CD4-positive, alpha-beta T cell treated with Interleukin-1 beta for 1 hour (primary cell): ENCODE data around the gene MRPS2.
"Not testable (repeated sequence)": the region's sequence is repeated elsewhere in the genome, so short reads cannot be mapped to it uniquely, and the experiment has no call there.

Experiments
- DNase-seq, 2 donors: peaks; one replicate each; pipeline ENCODE4 v3.0.0-alpha.2; 2020 to 2022

Gene MRPS2

GRCh38 chr9:135516132-135516860 is 15.8 kb downstream of the MRPS2 start:
- no peak for DNase-seq

GRCh38 chr9:135517407-135517822 is 16.9 kb downstream of the MRPS2 start:
- no peak for DNase-seq

GRCh38 chr9:135519179-135519971 is 18.9 kb downstream of the MRPS2 start:
- no peak for DNase-seq

- no peak for DNase-seq
Observed at GRCh38 chr9:135520916-135521607, 20.6 kb downstream of the MRPS2 start, which contains the start of gene LCN1. Gene LCN1, plus strand, starts transcription at chr9:135521440. Its CDS starts 58 bp downstream, at chr9:135521498.

GRCh38 chr9:135521608-135522095 is 21.2 kb downstream of the MRPS2 start:
- no peak for DNase-seq

- no peak for DNase-seq
Observed at GRCh38 chr9:135522137-135522877, 21.8 kb downstream of the MRPS2 start.

GRCh38 chr9:135522931-135523330 is 22.4 kb downstream of the MRPS2 start:
- DNase-seq = no peak

GRCh38 chr9:135523521-135524129 is 23.1 kb downstream of the MRPS2 start:
- DNase-seq = no peak

GRCh38 chr9:135524130-135524861 is 23.8 kb downstream of the MRPS2 start:
- DNase-seq = no peak

- no peak for DNase-seq
Observed at GRCh38 chr9:135525241-135526088, 25.0 kb downstream of the MRPS2 start.

GRCh38 chr9:135526089-135526729 is 25.7 kb downstream of the MRPS2 start:
- DNase-seq = no peak

GRCh38 chr9:135526730-135527571 is 26.5 kb downstream of the MRPS2 start:
- no peak for DNase-seq

- not testable (repeated sequence) for DNase-seq
Observed at GRCh38 chr9:135528842-135529435, 28.5 kb downstream of the MRPS2 start.

- DNase-seq = no peak
Observed at GRCh38 chr9:135530146-135530545, 29.7 kb downstream of the MRPS2 start.

- no peak for DNase-seq
Observed at GRCh38 chr9:135531096-135531495, 30.6 kb downstream of the MRPS2 start.

GRCh38 chr9:135533113-135533512 is 32.6 kb downstream of the MRPS2 start:
- DNase-seq = no peak

GRCh38 chr9:135533674-135534073 is 33.2 kb downstream of the MRPS2 start:
- DNase-seq = no peak

- not testable (repeated sequence) for DNase-seq
Observed at GRCh38 chr9:135534192-135534711, 33.8 kb downstream of the MRPS2 start.
